Activated CD4-positive, alpha-beta T cell treated with anti-CD3 and anti-CD28 coated beads for 1 hour (primary cell): ENCODE measurements around the gene RSPH4A.
A peak's percentile ranks its signal among the peaks of the same experiment; 100 is the strongest.
"Not testable (repeated sequence)": the region's sequence is repeated elsewhere in the genome, so short reads cannot be mapped to it uniquely, and the experiment has no call there.

Source experiments
- DNase-seq: peaks from one replicate; pipeline ENCODE4 v3.0.0-alpha.2; 2020

Gene RSPH4A

GRCh38 chr6:116615937-116616736 is at the start of gene RSPH4A:
Gene RSPH4A (plus strand): TSS chr6:116616479. CDS start chr6:116616624, 145 bp downstream.
- DNase-seq: peak; percentile 35

GRCh38 chr6:116568111-116568510 is 48.2 kb upstream of the RSPH4A start:
- DNase-seq: no peak

- no peak for DNase-seq
These were observed 47.2 kb upstream of the RSPH4A start for GRCh38 chr6:116568821-116569755.

DNA sequence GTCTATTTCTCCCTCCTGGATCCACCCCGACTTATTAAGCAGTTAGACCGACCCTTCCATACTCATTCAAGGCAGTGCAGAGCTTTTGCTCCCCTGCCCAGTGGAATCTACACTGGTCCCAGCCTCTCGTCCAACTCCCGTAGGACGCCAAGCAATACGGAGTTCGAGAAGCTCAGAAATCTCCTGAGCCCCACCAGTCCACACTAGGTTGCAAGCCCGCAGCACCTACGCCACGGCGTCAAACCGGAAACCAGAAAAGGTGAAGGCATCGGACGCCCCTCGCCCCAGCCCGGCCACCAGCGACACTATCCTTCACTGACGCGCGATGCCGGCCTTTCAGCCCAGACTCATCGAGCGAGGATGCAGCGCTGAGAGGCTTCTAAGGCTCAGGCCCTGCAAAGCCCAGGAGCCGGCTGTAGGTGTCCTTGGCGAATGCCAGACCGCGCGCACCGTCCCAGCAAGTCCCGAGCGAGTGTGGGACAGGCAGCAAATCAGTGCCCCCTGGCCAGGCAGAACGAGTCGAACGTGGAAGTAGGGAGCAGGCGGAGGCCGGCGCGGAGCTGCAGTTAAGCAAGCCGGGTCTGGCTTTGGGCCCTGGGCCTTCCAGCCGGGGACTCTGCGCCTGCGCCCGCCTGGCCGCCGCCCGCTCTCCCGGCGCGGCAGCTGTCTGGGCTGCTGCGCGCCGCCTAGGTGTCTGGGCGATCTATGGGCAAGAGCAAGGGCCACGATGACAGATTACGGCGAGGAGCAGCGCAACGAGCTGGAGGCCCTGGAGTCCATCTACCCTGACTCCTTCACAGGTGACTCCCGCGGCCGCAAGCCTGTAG is 45.2 kb upstream of the RSPH4A start, which contains the start of gene RWDD1:
RWDD1 (plus strand) TSS at position 649 of the 827 bp plus-strand sequence; CDS start at position 728, 79 bp downstream.
- peak; percentile 97 for DNase-seq

DNA sequence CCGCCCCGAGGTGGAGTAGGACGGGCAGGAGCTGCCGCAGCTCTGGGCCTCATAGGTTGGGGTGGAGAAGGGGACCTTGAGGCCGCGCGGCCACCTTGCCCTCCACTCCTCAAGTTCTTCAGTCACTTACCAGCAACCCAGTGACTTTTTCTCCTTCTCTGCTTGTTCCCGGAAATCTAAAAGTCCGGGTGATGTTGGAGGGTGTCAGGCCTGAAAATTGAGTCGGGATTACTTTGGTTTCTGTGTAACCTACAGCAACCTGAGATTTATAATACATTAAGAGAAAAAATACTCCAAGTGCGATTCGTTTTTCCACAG is 44.6 kb upstream of the RSPH4A start:
- no peak for DNase-seq

GRCh38 chr6:116572162-116572561 is 44.1 kb upstream of the RSPH4A start:
- no peak for DNase-seq

- no peak for DNase-seq
These were observed 41.1 kb upstream of the RSPH4A start for GRCh38 chr6:116575227-116575626.

GRCh38 chr6:116577486-116577885 is 38.8 kb upstream of the RSPH4A start:
- no peak for DNase-seq

DNA sequence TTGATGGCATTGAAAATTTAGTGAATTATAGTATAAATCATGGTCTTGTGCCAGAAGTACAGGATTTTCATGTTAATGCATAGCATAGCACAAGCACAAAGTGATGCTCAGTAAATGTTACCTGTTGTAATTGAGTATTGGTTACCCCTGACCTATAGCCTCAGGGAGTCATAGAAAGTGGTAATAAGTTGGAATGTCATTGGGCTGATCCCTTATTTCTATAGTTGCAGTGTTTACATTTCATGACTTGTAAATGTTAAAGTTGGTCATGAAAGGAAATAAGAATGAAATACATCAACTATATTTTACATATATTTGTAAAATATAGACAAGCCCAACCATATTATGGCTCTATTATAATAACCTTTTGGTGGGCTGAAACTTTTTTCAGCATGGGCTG is 37.9 kb upstream of the RSPH4A start:
- no peak for DNase-seq

GRCh38 chr6:116579143-116579542 is 37.1 kb upstream of the RSPH4A start:
- no peak for DNase-seq

GRCh38 chr6:116580198-116580597 is 36.1 kb upstream of the RSPH4A start:
- no peak for DNase-seq

- DNase-seq: no peak
These were observed 30.0 kb upstream of the RSPH4A start for GRCh38 chr6:116586276-116586675.

GRCh38 chr6:116586738-116587137 is 29.5 kb upstream of the RSPH4A start:
- no peak for DNase-seq

- no peak for DNase-seq
These were observed 21.0 kb upstream of the RSPH4A start for GRCh38 chr6:116595247-116595646.

GRCh38 chr6:116596815-116597214 is 19.5 kb upstream of the RSPH4A start:
- DNase-seq: no peak

DNA sequence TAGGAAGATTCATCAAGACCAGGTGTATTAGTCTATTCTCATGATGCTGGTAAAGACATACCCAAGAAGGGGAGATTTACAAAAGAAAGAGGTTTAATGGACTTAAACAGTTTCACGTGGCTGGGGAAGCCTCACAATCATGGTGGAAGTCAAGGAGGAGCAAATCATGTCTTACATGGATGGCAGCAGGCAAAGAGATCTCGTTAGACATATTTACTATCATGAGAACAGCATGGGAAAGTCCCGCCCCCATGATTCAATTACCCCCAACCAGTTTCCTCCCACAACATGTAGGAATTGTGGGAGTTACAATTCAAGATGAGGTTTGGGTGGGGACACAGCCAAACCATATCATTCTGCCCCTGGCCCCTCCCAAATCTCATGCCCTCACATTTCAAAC is 12.4 kb upstream of the RSPH4A start:
- DNase-seq: not testable (repeated sequence)

- DNase-seq: not testable (repeated sequence)
These were observed 11.4 kb upstream of the RSPH4A start for GRCh38 chr6:116604868-116605267.

DNA sequence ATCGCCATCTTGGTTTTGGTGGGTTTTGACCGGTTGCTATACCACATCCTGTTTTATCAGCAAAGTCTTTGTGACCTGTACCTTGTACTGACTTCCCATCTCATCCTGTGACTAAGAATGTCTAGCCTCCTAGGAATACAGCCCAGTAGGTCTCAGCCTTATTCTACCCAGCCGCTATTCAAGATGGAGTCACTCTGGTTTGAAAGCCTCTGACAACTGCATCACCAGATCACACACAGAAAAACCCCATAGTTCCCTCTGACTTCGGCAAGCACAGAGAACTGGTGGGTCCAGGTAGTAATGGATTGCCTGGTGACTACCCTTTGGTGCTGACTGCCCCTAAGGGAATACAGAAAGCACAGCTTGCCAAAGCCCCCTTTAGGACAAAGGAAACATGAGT is 10.3 kb upstream of the RSPH4A start:
- DNase-seq: no peak

DNA sequence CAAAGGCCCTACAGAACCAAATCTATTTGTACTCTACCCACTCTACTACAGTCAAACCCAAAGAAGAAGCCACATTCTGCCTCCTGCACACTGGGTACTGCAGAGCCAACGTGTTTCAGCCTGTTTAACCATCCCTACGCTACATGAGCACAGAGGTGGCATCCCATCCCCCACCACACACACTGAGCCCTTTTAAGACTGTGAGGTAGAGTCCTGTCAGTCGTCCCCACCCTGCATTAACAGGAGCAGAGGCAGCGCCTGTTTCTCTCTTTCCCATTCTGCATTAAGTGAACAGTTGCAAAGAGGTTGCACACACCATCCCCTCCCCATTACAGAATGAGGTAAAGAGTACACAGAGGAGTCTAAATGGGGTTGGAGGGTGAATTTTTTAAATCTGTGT is 5.2 kb upstream of the RSPH4A start:
- DNase-seq: no peak

- DNase-seq: no peak
These were observed 416 bp downstream of the RSPH4A start for GRCh38 chr6:116616737-116617053.

- DNase-seq: no peak
These were observed 7.9 kb downstream of the RSPH4A start for GRCh38 chr6:116624036-116624805.

DNA sequence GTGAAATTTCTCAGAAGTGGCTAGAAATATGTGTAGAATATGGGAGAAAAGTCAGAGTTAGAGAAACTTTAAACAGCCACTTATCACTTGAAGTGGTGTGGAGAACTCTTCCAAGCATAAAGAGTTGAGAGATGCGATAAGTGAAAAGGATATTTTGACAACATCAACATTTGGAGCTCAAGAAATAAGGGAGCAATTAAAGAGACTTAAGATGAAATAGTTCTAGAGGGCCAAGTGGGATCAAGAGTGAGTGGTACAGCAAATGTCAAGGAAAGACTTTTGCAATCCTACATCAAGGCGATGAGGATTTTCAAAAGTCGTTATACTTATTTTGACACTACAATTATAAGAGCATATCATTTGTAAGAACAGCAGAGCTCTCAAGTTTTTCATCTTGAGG is 9.6 kb downstream of the RSPH4A start:
- no peak for DNase-seq
